GM23338 (cell line): Measurements from ENCODE around the gene PCSK5. TPM values are rescaled to one million over a fixed set of nuclear protein-coding genes. Genes with fewer than 3 reads are reported as not detected.

ENCODE experiments used
- ATAC-seq: fragments of 200-7000 bp; cut with Tn5 transposase; 3 replicates; pipeline ENCODE4 v1.9.1; 2020
- DNase-seq: peaks from one replicate; pipeline ENCODE4 v3.0.0-alpha.2; 2015; ENCODE audit warnings: low spot score
- H2AFZ ChIP-seq: fragments of 200-600 bp; sonication (generic); 2 replicates; pipeline ENCODE4 v1.8.0; 2016; ENCODE audit warnings: antibody characterized with exemption, mild to moderate bottlenecking, moderate library complexity
- H3F3A ChIP-seq: fragments of 200-600 bp; sonication (generic); replicated peaks from 2 replicates; pipeline ENCODE4 v1.8.0; 2017; ENCODE audit warnings: antibody characterized with exemption, mixed run types, low read depth
- H3K27ac ChIP-seq: fragments of 200-600 bp; sonication (generic); 2 replicates; pipeline ENCODE4 v1.6.1; 2016; ENCODE audit warnings: low read depth
- H3K27me3 ChIP-seq: fragments of 200-600 bp; sonication (generic); 2 replicates; pipeline ENCODE4 v1.8.0; 2016; ENCODE audit warnings: mild to moderate bottlenecking, mixed run types, moderate library complexity; ENCODE audit not compliant: insufficient read depth
- H3K36me3 ChIP-seq: fragments of 200-600 bp; sonication (generic); 2 replicates; pipeline ENCODE4 v1.8.0; 2016; ENCODE audit warnings: mild to moderate bottlenecking; ENCODE audit not compliant: insufficient read depth
- H3K4me1 ChIP-seq: fragments of 200-600 bp; sonication (generic); 2 replicates; pipeline ENCODE4 v1.8.0; 2016; ENCODE audit warnings: mild to moderate bottlenecking, moderate library complexity; ENCODE audit not compliant: insufficient read depth
- H3K4me2 ChIP-seq: fragments of 200-600 bp; sonication (generic); 2 replicates; pipeline ENCODE4 v1.7.1; 2017; ENCODE audit warnings: mixed run types
- H3K4me3 ChIP-seq: fragments of 200-600 bp; sonication (generic); 2 replicates; pipeline ENCODE4 v1.6.1; 2016; ENCODE audit warnings: mixed run types
- H3K79me2 ChIP-seq: fragments of 200-600 bp; sonication (generic); replicated peaks from 2 replicates; pipeline ENCODE4 v1.8.0; 2017; ENCODE audit warnings: mild to moderate bottlenecking; ENCODE audit not compliant: insufficient read depth
- H3K9me2 ChIP-seq: fragments of 200-600 bp; sonication (generic); 2 replicates; pipeline ENCODE4 v1.8.0; 2017; ENCODE audit not compliant: insufficient read depth
- H4K20me1 ChIP-seq: fragments of 200-600 bp; sonication (generic); replicated peaks from 2 replicates; pipeline ENCODE4 v1.8.0; 2017; ENCODE audit warnings: mild to moderate bottlenecking; ENCODE audit not compliant: insufficient read depth
- H3K27ac Mint-ChIP-seq: 2 replicates; pipeline ENCODE4 v1.8.0; 2020; ENCODE audit warnings: inconsistent platforms, mild to moderate bottlenecking, moderate library complexity, mixed read lengths
- H3K27me3 Mint-ChIP-seq: 3 replicates; pipeline ENCODE4 v1.8.0; 2022; ENCODE audit warnings: low read depth, mild to moderate bottlenecking, moderate library complexity, mixed read lengths, inconsistent platforms; ENCODE audit not compliant: insufficient read depth, poor library complexity
- H3K36me3 Mint-ChIP-seq: 3 replicates; pipeline ENCODE4 v1.8.0; 2021; ENCODE audit warnings: low read depth, mild to moderate bottlenecking, inconsistent platforms, moderate library complexity, mixed read lengths
- H3K4me1 Mint-ChIP-seq: 3 replicates; pipeline ENCODE4 v1.8.0; 2020; ENCODE audit warnings: mild to moderate bottlenecking, inconsistent platforms, mixed read lengths
- H3K4me3 Mint-ChIP-seq: 3 replicates; pipeline ENCODE4 v1.8.0; 2021; ENCODE audit warnings: moderate library complexity, mild to moderate bottlenecking, inconsistent platforms, mixed read lengths
- H3K9me3 Mint-ChIP-seq: 3 replicates; pipeline ENCODE4 v1.8.0; 2020; ENCODE audit warnings: moderate library complexity, mild to moderate bottlenecking, inconsistent platforms, mixed read lengths
- CREB1 ChIP-seq: fragments of 250-450 bp; sonication (Bioruptor Pico); IDR thresholded peaks from 2 replicates; pipeline ENCODE4 v1.5.0; 2020; ENCODE audit warnings: low read depth, mild to moderate bottlenecking, moderate library complexity
- ETS1 ChIP-seq: IDR thresholded peaks from 2 replicates; pipeline ENCODE4 v1.6.1; 2016; ENCODE audit warnings: antibody characterized with exemption
- EZH2 ChIP-seq: fragments of 200-600 bp; sonication (generic); IDR thresholded peaks from one replicate; pipeline ENCODE4 v1.8.0; 2017; ENCODE audit warnings: antibody characterized with exemption, mild to moderate bottlenecking, low read depth; ENCODE audit not compliant: unreplicated experiment
- EZH2phosphoT487 ChIP-seq: fragments of 200-600 bp; sonication (generic); IDR thresholded peaks from one replicate; pipeline ENCODE4 v1.8.1; 2018; ENCODE audit warnings: antibody characterized with exemption; ENCODE audit not compliant: unreplicated experiment
- JUNB ChIP-seq: IDR thresholded peaks from one replicate; pipeline ENCODE4 v1.6.1; 2016; ENCODE audit warnings: antibody characterized with exemption; ENCODE audit not compliant: unreplicated experiment
- NANOG ChIP-seq: IDR thresholded peaks from 2 replicates; pipeline ENCODE4 v1.6.1; 2016; ENCODE audit warnings: antibody characterized with exemption, borderline replicate concordance
- POLR2AphosphoS5 ChIP-seq: IDR thresholded peaks from 2 replicates; pipeline ENCODE4 v1.6.1; 2016; ENCODE audit warnings: antibody characterized with exemption, low read depth
- REST ChIP-seq: IDR thresholded peaks from one replicate; pipeline ENCODE4 v1.6.1; 2018; ENCODE audit warnings: antibody characterized with exemption; ENCODE audit not compliant: unreplicated experiment
- STAT1 ChIP-seq: IDR thresholded peaks from one replicate; pipeline ENCODE4 v1.6.1; 2016; ENCODE audit warnings: antibody characterized with exemption; ENCODE audit not compliant: unreplicated experiment
- ZNF114 ChIP-seq: fragments of 250-450 bp; sonication (Bioruptor Pico); IDR thresholded peaks from 2 replicates; pipeline ENCODE4 v1.5.0; 2020; ENCODE audit warnings: mild to moderate bottlenecking, moderate library complexity
- ZNF462 ChIP-seq: fragments of 250-450 bp; sonication (Bioruptor Pico); IDR thresholded peaks from 2 replicates; pipeline ENCODE4 v1.5.0; 2020; ENCODE audit warnings: mild to moderate bottlenecking, moderate library complexity
- polyA plus RNA-seq: library from polyadenylated mRNA; unstranded; fragments of >200 nt; fragmentation: Nextera tagmentation; extraction: Ambion mirVana; gene quantifications from 2 replicates; pipeline ENCODE4 v1.2.1, GENCODE V29; 2016
- total RNA-seq: library from RNA; depleted of rRNA; stranded (reverse); fragments of >200 nt; shearing (Covaris generic); gene quantifications from 2 replicates; pipeline ENCODE4 v1.2.3, GENCODE V29; 2014

The PCSK5 gene
- total and polyA plus RNA-seq, 2 experiments from 2014 or later, result 12.3 to 34.8 TPM

DNA sequence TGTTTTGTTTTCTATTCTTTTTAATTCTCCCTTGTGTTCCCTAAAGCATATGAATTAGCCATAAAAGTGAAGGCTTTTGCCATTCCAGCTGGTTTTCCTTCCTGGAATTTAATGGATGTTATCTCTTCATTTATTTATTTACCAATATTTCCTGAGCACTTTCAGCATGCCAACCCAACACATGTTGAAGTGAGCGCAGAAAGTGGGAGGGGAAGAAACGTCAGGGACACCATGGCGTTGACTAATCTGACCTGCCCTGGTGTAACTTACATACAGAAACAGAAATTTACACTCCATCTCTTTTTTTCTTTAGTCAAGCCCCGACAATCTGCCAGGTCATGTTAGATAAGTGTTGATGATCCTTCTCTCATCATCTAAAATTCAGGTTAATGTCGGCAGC lies 247.5 kb downstream of the PCSK5 start:
- H3K4me3 Mint-ChIP-seq, result no peak overlapping the region
- H3K9me3 Mint-ChIP-seq, result no peaks in the 10 kb centered on the region
- peaks cover 21% of the 10 kb centered on the region for H3K4me1 Mint-ChIP-seq
- H3K9me2 ChIP-seq, result no peaks in the 10 kb centered on the region
- H3K27ac Mint-ChIP-seq, result peak overlapping the region; percentile 58; the same call in 1 of the 2 replicates
- H3K36me3 ChIP-seq, result no peaks in the 10 kb centered on the region
- H4K20me1 ChIP-seq, result no peaks in the 10 kb centered on the region
- no peaks in the 10 kb centered on the region for H3K27me3 ChIP-seq
- no peaks in the 10 kb centered on the region for H3K79me2 ChIP-seq
- ATAC-seq (no peak), DNase-seq (no peak)
- H2AFZ ChIP-seq, result no peak overlapping the region
- no peaks in the 10 kb centered on the region for H3F3A ChIP-seq
- H3K4me3 ChIP-seq, result no peak overlapping the region
- H3K4me1 ChIP-seq, result peaks cover 6% of the 10 kb centered on the region; the same call in 1 of the 2 replicates
- H3K27ac ChIP-seq, result no peak overlapping the region
- no peak overlapping the region for H3K4me2 ChIP-seq
- no peak for TF ChIP-seq REST
- TF ChIP-seq STAT1, result no peak
- no peak for TF ChIP-seq EZH2
- no peaks in the 10 kb centered on the region for H3K27me3 Mint-ChIP-seq
- H3K36me3 Mint-ChIP-seq, result no peaks in the 10 kb centered on the region

DNA sequence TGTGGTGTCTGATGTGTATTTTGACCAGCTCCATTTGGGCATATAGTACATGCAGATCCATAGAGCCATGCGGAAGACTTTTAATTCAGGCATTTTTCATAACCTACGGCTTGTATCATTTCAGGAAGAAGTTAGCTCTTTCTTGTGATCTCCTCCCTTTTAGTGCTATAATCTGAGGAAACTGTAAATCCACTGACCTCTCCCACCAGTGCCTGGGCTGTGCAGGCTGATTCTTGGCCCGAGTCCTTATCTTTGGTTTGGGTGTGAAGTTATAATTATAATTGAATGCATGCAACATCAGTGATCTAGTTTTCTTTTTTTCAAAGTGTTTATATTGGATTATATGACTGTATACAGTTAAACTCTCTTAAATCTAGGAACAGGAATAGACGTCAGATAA lies 247.9 kb downstream of the PCSK5 start:
- Histone ChIP-seq H3F3A (no peaks in the 10 kb centered on the region), H3K27me3 (no peaks in the 10 kb centered on the region), H2AFZ (no peak overlapping the region), H3K79me2 (no peaks in the 10 kb centered on the region), H3K4me3 (no peak overlapping the region), H3K4me1 (peaks cover 6% of the 10 kb centered on the region; the same call in 1 of the 2 replicates), H3K36me3 (no peaks in the 10 kb centered on the region), H4K20me1 (no peaks in the 10 kb centered on the region), H3K27ac (no peak overlapping the region), H3K4me2 (no peak overlapping the region), H3K9me2 (no peaks in the 10 kb centered on the region)
- no peak for ATAC-seq
- Mint-ChIP-seq H3K27me3 (no peaks in the 10 kb centered on the region), H3K4me1 (peaks cover 21% of the 10 kb centered on the region), H3K4me3 (no peak overlapping the region), H3K27ac (0 out of 2 replicates have a peak overlapping the region, but pooled peaks have one; percentile 16), H3K36me3 (no peaks in the 10 kb centered on the region), H3K9me3 (no peaks in the 10 kb centered on the region)
- no peak for DNase-seq
- no peak for TF ChIP-seq POLR2AphosphoS5
- no peak for TF ChIP-seq ETS1
- TF ChIP-seq JUNB, result no peak
- no peak for TF ChIP-seq ZNF462 (CRISPR knock-in tag)
- no peak for TF ChIP-seq CREB1
- no peak for TF ChIP-seq EZH2phosphoT487
- no peak for TF ChIP-seq ZNF114 (CRISPR knock-in tag)
- TF ChIP-seq NANOG, result no peak
- TF ChIP-seq EZH2, result no peak
